Panc1 (cell line): ENCODE data around the gene LRRC25. TPM values are rescaled to one million over a fixed set of nuclear protein-coding genes. Genes with fewer than 3 reads are reported as not detected.

ENCODE experiments used
- ATAC-seq: fragments of 200-7000 bp; cut with Tn5 transposase; 2 replicates; pipeline ENCODE4 v1.9.1; 2020; ENCODE audit warnings: mild to moderate bottlenecking, moderate library complexity
- BruUV-seq: library from RNA; stranded (reverse); fragments of 400-500 nt; replicated peaks from 2 replicates; lab custom pipeline; 2021; lab: Mats Ljungman, UMichigan
- CTCF ChIA-PET: fragments of 300-600 bp; sonication (Branson Sonifier 250); formaldehyde crosslinking; loops from one replicate; lab custom pipeline; 2022; ENCODE audit warnings: antibody characterized with exemption; lab: Charles Lee
- POLR2A ChIA-PET: fragments of 300-600 bp; sonication (Branson Sonifier 250); formaldehyde crosslinking; loops from one replicate; lab custom pipeline; 2022; ENCODE audit warnings: antibody characterized with exemption; lab: Charles Lee
- DNase-seq: peaks from one replicate; pipeline ENCODE4 v3.0.0-alpha.2; 2010; ENCODE audit warnings: low read depth, low spot score
- H3K27ac ChIP-seq: 2 replicates; pipeline ENCODE4 v1.5.1; 2011; ENCODE audit warnings: mild to moderate bottlenecking, low read length, inconsistent platforms
- H3K27me3 ChIP-seq: fragments of 200-500 bp; sonication (Bioruptor generic); 2 replicates; pipeline ENCODE4 v1.6.0; 2014; ENCODE audit warnings: low read length, inconsistent platforms; ENCODE audit not compliant: control insufficient read depth, insufficient read depth
- H3K36me3 ChIP-seq: fragments of 200-500 bp; sonication (Bioruptor generic); 2 replicates; pipeline ENCODE4 v1.5.1; 2014; ENCODE audit warnings: inconsistent platforms, mild to moderate bottlenecking, low read length, moderate library complexity; ENCODE audit not compliant: control insufficient read depth, insufficient read depth
- H3K4me1 ChIP-seq: 2 replicates; pipeline ENCODE4 v1.5.1; 2011; ENCODE audit warnings: inconsistent platforms, mild to moderate bottlenecking, low read length, moderate library complexity; ENCODE audit not compliant: control insufficient read depth, insufficient read depth
- H3K4me3 ChIP-seq, 2 experiments: 2 replicates each; pipeline ENCODE4 v1.5.1; 2011 to 2012; ENCODE audit warnings: low read depth in 2 of 2, low read length in 2 of 2, mild to moderate bottlenecking in 2 of 2, inconsistent platforms in 1 of 2, moderate library complexity in 1 of 2
- H3K9me3 ChIP-seq: fragments of 200-500 bp; sonication (Bioruptor generic); 2 replicates; pipeline ENCODE4 v1.5.1; 2014; ENCODE audit warnings: low read depth, mild to moderate bottlenecking, inconsistent platforms, low read length, moderate library complexity; ENCODE audit not compliant: control insufficient read depth, insufficient read depth
- POLR2AphosphoS5 ChIP-seq: IDR thresholded peaks from 2 replicates; pipeline ENCODE4 v1.6.1; 2012; ENCODE audit warnings: mild to moderate bottlenecking, low read depth, low read length, moderate library complexity
- SIN3A ChIP-seq: IDR thresholded peaks from 2 replicates; pipeline ENCODE4 v1.6.1; 2012; ENCODE audit warnings: low read depth, mild to moderate bottlenecking, low read length, moderate library complexity, borderline replicate concordance; ENCODE audit not compliant: insufficient read depth
- TCF7L2 ChIP-seq: IDR thresholded peaks from 2 replicates; pipeline ENCODE4 v1.6.1; 2011; ENCODE audit warnings: mild to moderate bottlenecking, low read depth, low read length, inconsistent platforms
- in situ Hi-C: cut with HindIII; loops from 2 replicates; pipeline ENCODE4 v1.10.0; 2016; ENCODE audit warnings: low sequenced_read_pairs, low pct_unique_long_range_greater_than_20kb
- intact Hi-C: fragments of 100-400 bp; cut with micrococcal nuclease; formaldehyde crosslinking; loops from one replicate; pipeline ENCODE4 v1.10.0; 2022; ENCODE audit not compliant: unreplicated experiment
- total RNA-seq: library from RNA; stranded (reverse); gene quantifications from one replicate; pipeline ENCODE4 v1.2.1, GENCODE V29; 2021; ENCODE audit not compliant: unreplicated experiment
- TF ChIP-seq, protein P1 (sequence below), 2 experiments: IDR thresholded peaks; 2 replicates each; pipeline ENCODE4 v1.6.1; 2011 to 2012; ENCODE audit warnings: low read depth in 2 of 2, control low read depth in 1 of 2, low read length in 1 of 2, mild to moderate bottlenecking in 1 of 2, moderate library complexity in 1 of 2; ENCODE audit not compliant: insufficient read depth in 1 of 2
- TF ChIP-seq, protein P2 (sequence below): fragments of 450-650 bp; IDR thresholded peaks from 2 replicates; pipeline ENCODE4 v1.5.1; 2017; ENCODE audit warnings: mild to moderate bottlenecking

Gene LRRC25
- total RNA-seq, 1 experiment from 2014 or later, result 0.15 TPM

DNA sequence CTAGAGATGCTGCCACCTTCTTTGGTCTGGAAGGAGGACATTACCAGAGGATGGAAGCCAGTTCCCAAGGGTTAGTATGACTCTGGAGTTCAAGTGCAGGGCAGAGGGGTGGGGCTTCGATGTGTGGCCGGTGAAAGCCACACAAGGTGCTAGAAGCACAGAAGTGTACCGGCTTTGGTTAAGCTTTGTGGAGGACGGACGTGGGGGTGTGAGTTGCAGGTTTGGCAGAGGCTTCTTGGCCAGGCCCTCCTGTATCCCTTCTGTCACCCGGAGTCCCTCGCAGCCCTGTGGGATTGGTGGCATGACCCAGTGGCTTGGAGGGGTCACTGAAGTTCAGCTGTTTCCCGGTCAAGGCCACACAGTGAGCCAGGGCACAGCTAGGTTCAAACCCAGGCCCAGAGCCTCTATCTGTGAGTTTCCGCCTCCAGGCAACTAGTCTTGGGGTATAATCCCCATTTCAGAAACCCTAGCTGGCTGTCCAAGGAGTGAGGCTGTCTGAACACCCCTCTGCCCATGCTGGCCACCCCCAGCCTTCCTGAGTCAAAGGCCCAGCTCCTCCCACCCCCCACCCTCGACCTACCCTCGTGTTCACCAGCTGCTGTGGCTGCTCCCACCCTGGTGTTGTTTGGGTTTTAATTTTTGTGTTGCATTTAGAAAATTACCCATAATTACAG lies 17.2 kb upstream of the LRRC25 start:
- ATAC-seq (no peak), DNase-seq (no peak)
- peak overlapping the region; percentile 95 for H3K27ac ChIP-seq
- no TSS peak for BruUV-seq
- H3K9me3 ChIP-seq, result no peaks in the 10 kb centered on the region
- intact Hi-C loops (no loop called here), in situ Hi-C loops (no loop called here)
- TF ChIP-seq, protein P1, sequence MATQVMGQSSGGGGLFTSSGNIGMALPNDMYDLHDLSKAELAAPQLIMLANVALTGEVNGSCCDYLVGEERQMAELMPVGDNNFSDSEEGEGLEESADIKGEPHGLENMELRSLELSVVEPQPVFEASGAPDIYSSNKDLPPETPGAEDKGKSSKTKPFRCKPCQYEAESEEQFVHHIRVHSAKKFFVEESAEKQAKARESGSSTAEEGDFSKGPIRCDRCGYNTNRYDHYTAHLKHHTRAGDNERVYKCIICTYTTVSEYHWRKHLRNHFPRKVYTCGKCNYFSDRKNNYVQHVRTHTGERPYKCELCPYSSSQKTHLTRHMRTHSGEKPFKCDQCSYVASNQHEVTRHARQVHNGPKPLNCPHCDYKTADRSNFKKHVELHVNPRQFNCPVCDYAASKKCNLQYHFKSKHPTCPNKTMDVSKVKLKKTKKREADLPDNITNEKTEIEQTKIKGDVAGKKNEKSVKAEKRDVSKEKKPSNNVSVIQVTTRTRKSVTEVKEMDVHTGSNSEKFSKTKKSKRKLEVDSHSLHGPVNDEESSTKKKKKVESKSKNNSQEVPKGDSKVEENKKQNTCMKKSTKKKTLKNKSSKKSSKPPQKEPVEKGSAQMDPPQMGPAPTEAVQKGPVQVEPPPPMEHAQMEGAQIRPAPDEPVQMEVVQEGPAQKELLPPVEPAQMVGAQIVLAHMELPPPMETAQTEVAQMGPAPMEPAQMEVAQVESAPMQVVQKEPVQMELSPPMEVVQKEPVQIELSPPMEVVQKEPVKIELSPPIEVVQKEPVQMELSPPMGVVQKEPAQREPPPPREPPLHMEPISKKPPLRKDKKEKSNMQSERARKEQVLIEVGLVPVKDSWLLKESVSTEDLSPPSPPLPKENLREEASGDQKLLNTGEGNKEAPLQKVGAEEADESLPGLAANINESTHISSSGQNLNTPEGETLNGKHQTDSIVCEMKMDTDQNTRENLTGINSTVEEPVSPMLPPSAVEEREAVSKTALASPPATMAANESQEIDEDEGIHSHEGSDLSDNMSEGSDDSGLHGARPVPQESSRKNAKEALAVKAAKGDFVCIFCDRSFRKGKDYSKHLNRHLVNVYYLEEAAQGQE (IDR thresholded peaks at IDR 0.05; ENCODE audit: insufficient read depth in 1 of 2, low read depth in 2 of 2, low read length in 1 of 2), result no peak
- TF ChIP-seq, protein P2, sequence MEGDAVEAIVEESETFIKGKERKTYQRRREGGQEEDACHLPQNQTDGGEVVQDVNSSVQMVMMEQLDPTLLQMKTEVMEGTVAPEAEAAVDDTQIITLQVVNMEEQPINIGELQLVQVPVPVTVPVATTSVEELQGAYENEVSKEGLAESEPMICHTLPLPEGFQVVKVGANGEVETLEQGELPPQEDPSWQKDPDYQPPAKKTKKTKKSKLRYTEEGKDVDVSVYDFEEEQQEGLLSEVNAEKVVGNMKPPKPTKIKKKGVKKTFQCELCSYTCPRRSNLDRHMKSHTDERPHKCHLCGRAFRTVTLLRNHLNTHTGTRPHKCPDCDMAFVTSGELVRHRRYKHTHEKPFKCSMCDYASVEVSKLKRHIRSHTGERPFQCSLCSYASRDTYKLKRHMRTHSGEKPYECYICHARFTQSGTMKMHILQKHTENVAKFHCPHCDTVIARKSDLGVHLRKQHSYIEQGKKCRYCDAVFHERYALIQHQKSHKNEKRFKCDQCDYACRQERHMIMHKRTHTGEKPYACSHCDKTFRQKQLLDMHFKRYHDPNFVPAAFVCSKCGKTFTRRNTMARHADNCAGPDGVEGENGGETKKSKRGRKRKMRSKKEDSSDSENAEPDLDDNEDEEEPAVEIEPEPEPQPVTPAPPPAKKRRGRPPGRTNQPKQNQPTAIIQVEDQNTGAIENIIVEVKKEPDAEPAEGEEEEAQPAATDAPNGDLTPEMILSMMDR, result no peak
- TF ChIP-seq SIN3A (no peak), POLR2AphosphoS5 (no peak), TCF7L2 (no peak)
- ChIA-PET CTCF (no interaction called here), POLR2A (no interaction called here)
- H3K27me3 ChIP-seq, result no peaks in the 10 kb centered on the region
- H3K4me1 ChIP-seq, result peaks cover 31% of the 10 kb centered on the region
- no peaks in the 10 kb centered on the region for H3K36me3 ChIP-seq
- H3K4me3 ChIP-seq, result no peak overlapping the region

DNA sequence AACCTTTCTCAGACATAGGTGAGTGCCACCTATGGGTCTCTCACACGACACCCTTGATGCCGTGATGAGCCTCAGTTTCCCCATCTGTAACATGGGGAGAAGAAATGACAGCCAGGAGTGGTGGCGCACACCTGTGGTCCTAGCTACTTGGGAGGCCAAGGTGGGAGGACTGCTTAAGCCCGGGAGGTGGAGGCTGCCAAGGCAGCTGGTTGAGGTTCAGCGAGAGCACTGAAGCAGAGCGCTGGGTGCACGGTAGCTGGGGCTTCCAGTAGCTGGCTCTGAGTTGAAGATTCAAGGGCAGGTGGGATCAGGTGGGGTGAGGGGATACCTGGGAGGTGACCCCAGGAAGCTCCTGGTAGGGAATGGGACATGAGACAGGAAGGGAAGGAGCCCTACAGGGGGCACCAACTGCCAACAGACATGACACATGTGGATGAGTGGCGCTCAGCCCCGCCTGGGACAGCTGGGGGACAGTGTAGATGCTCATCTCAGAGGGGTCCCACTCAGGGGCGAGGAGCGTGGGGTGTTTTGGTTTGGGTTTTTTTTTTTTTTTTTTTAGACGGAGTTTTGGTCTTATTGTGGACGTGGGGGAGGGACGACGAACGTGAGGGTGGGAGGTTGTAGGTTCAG lies 15.3 kb upstream of the LRRC25 start:
- no peak overlapping the region for H3K27ac ChIP-seq
- CTCF ChIA-PET, result interaction anchor here (0.6 kb wide), 1 partner anchor 135 kb away, joined by 10 read pairs; no protein-coding TSS in a partner anchor

More for the DNA sequence above, 15.3 kb upstream of the LRRC25 start:
- no peaks in the 10 kb centered on the region for H3K9me3 ChIP-seq
- POLR2A ChIA-PET, result no interaction called here
- ATAC-seq, result no peak
- in situ Hi-C loops (no loop called here), intact Hi-C loops (no loop called here)
- H3K4me3 ChIP-seq, result no peak overlapping the region
- no peaks in the 10 kb centered on the region for H3K27me3 ChIP-seq
- DNase-seq, result no peak
- TF ChIP-seq POLR2AphosphoS5, result no peak
- TF ChIP-seq, protein P2, result peak; percentile 31; the same call in 1 of the 2 replicates
- no peaks in the 10 kb centered on the region for H3K36me3 ChIP-seq
- no TSS peak for BruUV-seq
- peaks cover 23% of the 10 kb centered on the region for H3K4me1 ChIP-seq
